ENCODE results near the gene DSCAM.

DNA sequence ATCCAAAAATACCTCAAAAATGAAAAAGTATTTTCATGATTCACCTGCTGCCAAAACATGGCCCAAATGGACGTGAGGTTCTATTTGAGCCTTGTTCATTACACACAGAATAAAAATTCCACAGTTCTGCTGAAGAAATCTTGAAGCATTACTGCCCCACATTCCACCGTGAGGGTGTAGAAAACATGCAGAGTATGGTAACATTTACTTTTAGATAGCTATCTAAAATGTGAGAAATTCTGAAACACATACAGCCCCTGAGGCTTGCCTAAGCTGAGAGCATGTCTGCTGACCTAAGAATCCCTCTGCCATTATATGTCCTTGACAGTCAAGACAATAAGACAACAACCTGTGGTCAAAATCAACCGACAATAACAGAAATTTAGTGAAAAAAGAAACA is 186.5 kb downstream of the DSCAM start:
- no peak for TF ChIP-seq POLR2AphosphoS5 (IDR thresholded peaks at IDR 0.05; ENCODE audit: low read depth, low read length)
- no peak for TF ChIP-seq POLR2A (IDR thresholded peaks at IDR 0.05; ENCODE audit: low read depth, low read length)
- no peak for TF ChIP-seq TAF1 (IDR thresholded peaks at IDR 0.05; ENCODE audit: borderline replicate concordance, low read depth, low read length)
